GM12878 (cell line): ENCODE measurements around the gene SNAP29. TPM values are rescaled to one million over a fixed set of nuclear protein-coding genes. Genes with fewer than 3 reads are reported as not detected.
"Not testable (repeated sequence)": the region's sequence is repeated elsewhere in the genome, so short reads cannot be mapped to it uniquely, and the experiment has no call there.

Source experiments
- ATAC-seq: fragments of 200-7000 bp; cut with Tn5 transposase; 3 replicates; pipeline ENCODE4 v1.9.1; 2020; ENCODE audit warnings: mild to moderate bottlenecking, moderate library complexity
- BruUV-seq: library from RNA; stranded (reverse); fragments of 400-500 nt; replicated peaks from 2 replicates; lab custom pipeline; 2021; lab: Mats Ljungman, UMichigan
- CTCF ChIA-PET: fragments of 300-600 bp; sonication (Branson Sonifier 250); formaldehyde crosslinking; extraction: SDS; loops from one replicate; lab custom pipeline; 2021; ENCODE audit warnings: inconsistent platforms; lab: Yijun Ruan, JAX
- POLR2A ChIA-PET: fragments of 350-600 bp; formaldehyde crosslinking; extraction: SDS; loops from one replicate; lab custom pipeline; 2021; ENCODE audit warnings: inconsistent platforms; lab: Charles Lee
- RAD21 ChIA-PET: fragments of 300-600 bp; sonication (Branson Sonifier 250); formaldehyde crosslinking; loops from one replicate; lab custom pipeline; 2023; ENCODE audit warnings: antibody characterized with exemption; ENCODE audit not compliant: unreplicated experiment; lab: Charles Lee
- SMC1A ChIA-PET: fragments of 300-600 bp; sonication (Branson Sonifier 250); formaldehyde crosslinking; loops from one replicate; lab custom pipeline; 2023; ENCODE audit not compliant: unreplicated experiment, uncharacterized antibody; lab: Charles Lee
- DNase-seq: peaks from one replicate; pipeline ENCODE4 v3.0.0-alpha.2; 2011; ENCODE audit warnings: low read depth, low spot score
- FAIRE-seq: peaks from 3 replicates; lab custom pipeline; 2011; peaks lifted over from hg19 to GRCh38; lab: Jason Lieb, UNC
- H2AFZ ChIP-seq: 2 replicates; pipeline ENCODE4 v1.6.0; 2011; ENCODE audit warnings: low read depth, low read length, control low read depth; ENCODE audit not compliant: control insufficient read depth
- H3K27ac ChIP-seq: 2 replicates; pipeline ENCODE4 v1.5.1; 2011; ENCODE audit warnings: control low read depth; ENCODE audit not compliant: control insufficient read depth, insufficient read depth
- H3K27me3 ChIP-seq, 2 experiments: replicated peaks in 1 of 2; 2 replicates each; pipeline versions ENCODE4 v1.6.0 to v1.6.1; 2011; ENCODE audit warnings: low read length in 1 of 2; ENCODE audit not compliant: control insufficient read depth in 2 of 2, insufficient read depth in 2 of 2
- H3K36me3 ChIP-seq, 2 experiments: 2 replicates each; pipeline ENCODE4 v1.5.1; 2011; ENCODE audit warnings: low read length in 1 of 2; ENCODE audit not compliant: control insufficient read depth in 2 of 2, insufficient read depth in 2 of 2
- H3K4me1 ChIP-seq: 2 replicates; pipeline ENCODE4 v1.6.1; 2011; ENCODE audit warnings: mild to moderate bottlenecking, low read length, moderate library complexity, mixed read lengths; ENCODE audit not compliant: control insufficient read depth, insufficient read depth
- H3K4me2 ChIP-seq: 2 replicates; pipeline ENCODE4 v1.6.0; 2011; ENCODE audit warnings: control low read depth; ENCODE audit not compliant: control insufficient read depth, insufficient read depth
- H3K4me3 ChIP-seq: fragments of 200-600 bp; sonication (generic); 2 replicates; pipeline ENCODE4 v1.5.1; 2016
- H3K79me2 ChIP-seq: 2 replicates; pipeline ENCODE4 v1.6.0; 2011; ENCODE audit warnings: low read length; ENCODE audit not compliant: control insufficient read depth, insufficient read depth
- H3K9ac ChIP-seq: 2 replicates; pipeline ENCODE4 v1.8.0; 2011; ENCODE audit warnings: low read length, control low read depth, mixed read lengths; ENCODE audit not compliant: control insufficient read depth, insufficient read depth
- H3K9me3 ChIP-seq: replicated peaks from 3 replicates; pipeline ENCODE4 v1.5.1; 2011; ENCODE audit warnings: mild to moderate bottlenecking, low read length; ENCODE audit not compliant: control insufficient read depth, insufficient read depth
- H4K20me1 ChIP-seq: 2 replicates; pipeline ENCODE4 v1.6.0; 2011; ENCODE audit not compliant: control insufficient read depth, insufficient read depth
- GABPA ChIP-seq: IDR thresholded peaks from 2 replicates; pipeline ENCODE4 v1.6.1; 2014; ENCODE audit warnings: antibody characterized with exemption, low read depth, mild to moderate bottlenecking, inconsistent platforms
- NR2C1 ChIP-seq: fragments of 450-650 bp; IDR thresholded peaks from 2 replicates; pipeline ENCODE4 v1.6.1; 2017; ENCODE audit warnings: antibody characterized with exemption, mild to moderate bottlenecking, moderate library complexity
- PRDM15 ChIP-seq: fragments of 450-650 bp; formaldehyde crosslinking; IDR thresholded peaks from 2 replicates; pipeline ENCODE4 v1.4.0; 2020; ENCODE audit warnings: mild to moderate bottlenecking, moderate library complexity
- SKIL ChIP-seq: fragments of 450-650 bp; IDR thresholded peaks from 2 replicates; pipeline ENCODE4 v1.6.1; 2017; ENCODE audit warnings: mild to moderate bottlenecking, low read depth, inconsistent platforms; ENCODE audit not compliant: poor library complexity, severe bottlenecking
- SMAD1 ChIP-seq: fragments of 450-650 bp; IDR thresholded peaks from 2 replicates; pipeline ENCODE4 v1.6.1; 2018; ENCODE audit warnings: mild to moderate bottlenecking, low read depth; ENCODE audit not compliant: partially characterized antibody
- SMC3 ChIP-seq: IDR thresholded peaks from 2 replicates; pipeline ENCODE4 v1.6.1; 2011; ENCODE audit warnings: low read length, improper control_type of control experiment, borderline replicate concordance
- ZNF207 ChIP-seq: fragments of 450-650 bp; IDR thresholded peaks from 2 replicates; pipeline ENCODE4 v1.6.1; 2014; ENCODE audit warnings: antibody characterized with exemption, mild to moderate bottlenecking, borderline replicate concordance
- WGBS: methylation state at CpG from one replicate; pipeline ENCODE4 v1.1.6; 2016; ENCODE audit warnings: low lambda C conversion rate; ENCODE audit not compliant: insufficient replicate concordance, insufficient coverage; ENCODE audit errors: missing lambda C conversion rate; 5-methylcytosine and 5-hydroxymethylcytosine counted together
- in situ Hi-C: fragments of 300-500 bp; cut with MboI; formaldehyde crosslinking; loops from 9 replicates; pipeline ENCODE4 v1.14.3; 2018; ENCODE audit warnings: mixed read lengths
- intact Hi-C: fragments of 100-400 bp; cut with micrococcal nuclease; formaldehyde crosslinking; loops from one replicate; pipeline ENCODE4 v1.14.2; 2022; ENCODE audit not compliant: unreplicated experiment
- polyA plus RNA-seq, 11 experiments: library from polyadenylated mRNA; depleted of rRNA in 4 of 11; unstranded in 6 of 11; stranded (reverse) in 5 of 11; fragments of >200 nt; fragmentation: Nextera tagmentation in 4 of 11; fragmentation: Illumina TruSeq in 1 of 11; extraction: Ambion mirVana in 4 of 11; extraction: Trizol in 1 of 11; gene quantifications; 1 replicate in 1 of 11; 2 replicates in 10 of 11; pipeline versions ENCODE4 v1.2.1 to v1.2.3, GENCODE V29; 2011 to 2016; ENCODE audit warnings: inconsistent platforms in 2 of 11, missing spikeins in 2 of 11, low read depth in 1 of 11
- total RNA-seq, 4 experiments: library from RNA; depleted of rRNA in 3 of 4; stranded (reverse); fragments of >200 nt in 3 of 4; fragmentation: Illumina TruSeq in 1 of 4; extraction: Trizol in 1 of 4; gene quantifications; 2 replicates each; pipeline versions ENCODE4 v1.2.1 to v1.2.3, GENCODE V29; 2013 to 2021

Gene SNAP29
- total and polyA plus RNA-seq, 10 of the 15 experiments (the other 5 are each of a cell fraction or from before 2014, with no cell fraction given): 4.7 to 45.7 (median 27.9) TPM

DNA sequence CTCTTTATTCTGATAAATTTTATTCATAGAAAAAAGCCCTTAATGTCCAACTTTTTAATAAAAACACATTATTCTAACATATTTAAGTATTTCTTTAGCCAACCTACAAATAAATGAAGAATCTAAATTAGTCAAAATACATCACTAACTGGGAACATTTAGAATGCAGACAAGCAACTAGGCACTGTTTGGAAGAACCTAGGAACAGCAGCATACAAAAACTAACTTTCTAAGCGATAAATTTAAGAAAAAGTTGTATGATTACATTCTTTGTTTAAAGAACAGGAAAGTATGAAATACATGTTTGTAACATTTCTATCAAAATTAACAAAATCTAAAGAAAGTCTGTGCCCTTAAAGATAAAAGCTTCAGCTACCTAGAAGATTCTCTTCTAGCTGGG is 35.5 kb upstream of the SNAP29 start:
- H3K36me3 ChIP-seq: peaks cover 6% of the 10 kb centered on the region in 2 experiments
- ChIA-PET POLR2A (no interaction called here), RAD21 (no interaction called here), CTCF (no interaction called here), SMC1A (no interaction called here)
- H4K20me1 ChIP-seq: no peaks in the 10 kb centered on the region
- H3K4me2 ChIP-seq: no peak overlapping the region
- no peak overlapping the region for H2AFZ ChIP-seq
- no peaks in the 10 kb centered on the region for H3K9me3 ChIP-seq
- H3K27me3 ChIP-seq: no peaks in the 10 kb centered on the region
- no peaks in the 10 kb centered on the region for H3K4me1 ChIP-seq
- DNase-seq (no peak), ATAC-seq (no peak), FAIRE-seq (no peak)
- intact Hi-C loops: no loop called here
- H3K4me3 ChIP-seq: no peak overlapping the region
- in situ Hi-C loops: no loop called here
- no peaks in the 10 kb centered on the region for H3K79me2 ChIP-seq
- H3K27ac ChIP-seq: no peak overlapping the region
- BruUV-seq: no TSS peak
- H3K9ac ChIP-seq: no peak overlapping the region
- TF ChIP-seq ZNF207: no peak
- no peak for TF ChIP-seq PRDM15
- TF ChIP-seq SMC3: no peak
- no peak for TF ChIP-seq SMAD1
- no peak for TF ChIP-seq SKIL
- TF ChIP-seq GABPA: no peak
- TF ChIP-seq NR2C1: no peak
- WGBS: 100% methylated on average over 1 of the region's 1 CpG

GRCh38 chr22:20825216-20825615 is 33.6 kb upstream of the SNAP29 start:
- H2AFZ ChIP-seq, in situ Hi-C loops, H3K4me3 ChIP-seq, H3K79me2 ChIP-seq, H4K20me1 ChIP-seq, DNase-seq, POLR2A ChIA-PET, H3K4me2 ChIP-seq, H3K4me1 ChIP-seq, RAD21 ChIA-PET, ATAC-seq, intact Hi-C loops, H3K9me3 ChIP-seq, H3K9ac ChIP-seq, H3K27me3 ChIP-seq, SMC1A ChIA-PET, H3K36me3 ChIP-seq, H3K27ac ChIP-seq, BruUV-seq, FAIRE-seq: not testable (repeated sequence)
- CTCF ChIA-PET: interaction anchor here (1.0 kb wide), 1 partner anchor 9 kb away, joined by 3 read pairs; no protein-coding TSS in a partner anchor
- 93% methylated on average over 4 of the region's 4 CpGs for WGBS
